PC-3 (cell line): ENCODE results near the gene ADCY10. TPM values are rescaled to one million over a fixed set of nuclear protein-coding genes. Genes with fewer than 3 reads are reported as not detected.

Source experiments
- ATAC-seq: fragments of 200-7000 bp; cut with Tn5 transposase; 2 replicates; pipeline ENCODE4 v1.9.1; 2020; ENCODE audit warnings: mild to moderate bottlenecking, moderate library complexity
- BruUV-seq: library from RNA; stranded (reverse); fragments of 400-500 nt; replicated peaks from 2 replicates; lab custom pipeline; 2021; lab: Mats Ljungman, UMichigan
- CTCF ChIA-PET: fragments of 300-600 bp; sonication (Branson Sonifier 250); formaldehyde crosslinking; loops from one replicate; lab custom pipeline; 2022; ENCODE audit warnings: antibody characterized with exemption; lab: Charles Lee
- POLR2A ChIA-PET: fragments of 300-600 bp; sonication (Branson Sonifier 250); formaldehyde crosslinking; loops from one replicate; lab custom pipeline; 2022; ENCODE audit warnings: antibody characterized with exemption; ENCODE audit not compliant: unreplicated experiment; lab: Charles Lee
- DNase-seq: peaks from one replicate; pipeline ENCODE4 v3.0.0-alpha.2; 2015
- H2AFZ ChIP-seq: fragments of 300-600 bp; sonication (generic); 2 replicates; pipeline ENCODE4 v1.6.0; 2016; ENCODE audit warnings: antibody characterized with exemption, low read length
- H3F3A ChIP-seq: fragments of 300-600 bp; sonication (generic); one replicate; pipeline ENCODE4 v1.6.0; 2017; ENCODE audit warnings: antibody characterized with exemption, low read length, control low read depth, mild to moderate bottlenecking; ENCODE audit not compliant: unreplicated experiment
- H3K27ac ChIP-seq: fragments of 300-600 bp; sonication (generic); 2 replicates; pipeline ENCODE4 v1.5.1; 2016; ENCODE audit warnings: mild to moderate bottlenecking, low read length
- H3K27me3 ChIP-seq: fragments of 300-600 bp; sonication (generic); 2 replicates; pipeline ENCODE4 v1.6.1; 2016; ENCODE audit warnings: low read length, mixed read lengths
- H3K36me3 ChIP-seq: fragments of 300-600 bp; sonication (generic); 2 replicates; pipeline ENCODE4 v1.6.1; 2016; ENCODE audit warnings: low read depth, mixed run types, low read length, mixed read lengths
- H3K4me1 ChIP-seq: fragments of 300-600 bp; sonication (generic); 2 replicates; pipeline ENCODE4 v1.5.1; 2016; ENCODE audit warnings: low read length; ENCODE audit not compliant: insufficient read depth
- H3K4me2 ChIP-seq: fragments of 300-600 bp; sonication (generic); 2 replicates; pipeline ENCODE4 v1.6.0; 2016; ENCODE audit warnings: low read length
- H3K4me3 ChIP-seq: fragments of 300-600 bp; sonication (generic); 2 replicates; pipeline ENCODE4 v1.5.1; 2016; ENCODE audit warnings: mild to moderate bottlenecking, low read length, mixed read lengths
- H3K79me2 ChIP-seq: fragments of 300-600 bp; sonication (generic); 2 replicates; pipeline ENCODE4 v1.6.1; 2017; ENCODE audit warnings: low read length, mixed read lengths
- H3K9ac ChIP-seq: fragments of 300-600 bp; sonication (generic); 2 replicates; pipeline ENCODE4 v1.6.0; 2016; ENCODE audit warnings: mild to moderate bottlenecking, low read length
- H3K9me2 ChIP-seq: fragments of 300-600 bp; sonication (generic); replicated peaks from 2 replicates; pipeline ENCODE4 v1.6.1; 2016; ENCODE audit warnings: mixed run types, low read length, mixed read lengths
- H3K9me3 ChIP-seq: fragments of 300-600 bp; sonication (generic); 2 replicates; pipeline ENCODE4 v1.6.1; 2016; ENCODE audit warnings: low read length, mixed read lengths
- H4K20me1 ChIP-seq: fragments of 300-600 bp; sonication (generic); 2 replicates; pipeline ENCODE4 v1.6.1; 2016; ENCODE audit warnings: low read length, mixed read lengths
- CTCF ChIP-seq: fragments of 300-600 bp; sonication (generic); conservative IDR thresholded peaks from 2 replicates; pipeline ENCODE4 v1.5.1; 2017; ENCODE audit warnings: antibody characterized with exemption, low read depth, mild to moderate bottlenecking, low read length
- EZH2 ChIP-seq: fragments of 300-600 bp; sonication (generic); IDR thresholded peaks from one replicate; pipeline ENCODE4 v1.6.1; 2017; ENCODE audit warnings: antibody characterized with exemption, mild to moderate bottlenecking, low read length; ENCODE audit not compliant: unreplicated experiment
- EZH2phosphoT487 ChIP-seq: fragments of 300-600 bp; sonication (generic); IDR thresholded peaks from 2 replicates; pipeline ENCODE4 v1.6.1; 2018; ENCODE audit warnings: mild to moderate bottlenecking, antibody characterized with exemption, low read length, borderline replicate concordance
- intact Hi-C: fragments of 100-400 bp; cut with micrococcal nuclease; formaldehyde crosslinking; loops from 2 replicates; pipeline ENCODE4 v1.9.0; 2023
- total RNA-seq: library from RNA; depleted of rRNA; stranded (reverse); fragments of >200 nt; gene quantifications from 2 replicates; pipeline ENCODE4 v1.2.3, GENCODE V29; 2014

ADCY10 gene
- total RNA-seq, 1 experiment from 2014 or later, result not detected

- CTCF ChIA-PET, result no interaction called here
- BruUV-seq, result no TSS peak
- no peak for ATAC-seq
Measured at GRCh38 chr1:167916766-167917511, 3.0 kb upstream of the ADCY10 start.

GRCh38 chr1:167915569-167915968 is 1.6 kb upstream of the ADCY10 start:
- Histone ChIP-seq H3K36me3 (0 out of 2 replicates have a peak, but pooled peaks cover 3% of the 10 kb centered on the region), H3K9ac (no peak overlapping the region), H3K27me3 (no peaks in the 10 kb centered on the region), H3K27ac (no peak overlapping the region), H3K79me2 (no peaks in the 10 kb centered on the region), H3K9me3 (no peaks in the 10 kb centered on the region), H2AFZ (no peak overlapping the region), H3K9me2 (no peaks in the 10 kb centered on the region), H3K4me1 (no peaks in the 10 kb centered on the region), H4K20me1 (no peaks in the 10 kb centered on the region), H3K4me2 (no peak overlapping the region), H3F3A (no peaks in the 10 kb centered on the region), H3K4me3 (no peak overlapping the region)
- no TSS peak for BruUV-seq
- POLR2A ChIA-PET, result no interaction called here
- CTCF ChIA-PET, result no interaction called here
- ATAC-seq, result no peak
- intact Hi-C loops, result no loop called here
- no peak for DNase-seq
- TF ChIP-seq EZH2phosphoT487 (no peak), CTCF (no peak), EZH2 (no peak)

More at GRCh38 chr1:167916766-167917511, 3.0 kb upstream of the ADCY10 start:
- H3K9ac ChIP-seq, result no peak overlapping the region
- peaks cover 2% of the 10 kb centered on the region for H3K4me1 ChIP-seq
- POLR2A ChIA-PET, result no interaction called here
- no peaks in the 10 kb centered on the region for H3F3A ChIP-seq
- H3K27me3 ChIP-seq, result no peaks in the 10 kb centered on the region
- no peaks in the 10 kb centered on the region for H3K9me3 ChIP-seq
- no peak overlapping the region for H3K4me3 ChIP-seq
- no peak for DNase-seq
- no peak overlapping the region for H3K4me2 ChIP-seq
- H2AFZ ChIP-seq, result no peak overlapping the region
- 0 out of 2 replicates have a peak, but pooled peaks cover 3% of the 10 kb centered on the region for H3K36me3 ChIP-seq
- no peaks in the 10 kb centered on the region for H4K20me1 ChIP-seq
- H3K79me2 ChIP-seq, result no peaks in the 10 kb centered on the region
- intact Hi-C loops, result no loop called here
- H3K27ac ChIP-seq, result no peak overlapping the region
- no peaks in the 10 kb centered on the region for H3K9me2 ChIP-seq
- no peak for TF ChIP-seq CTCF
- TF ChIP-seq EZH2phosphoT487, result no peak
- TF ChIP-seq EZH2, result no peak

- Histone ChIP-seq H3K9me2 (no peaks in the 10 kb centered on the region), H4K20me1 (no peaks in the 10 kb centered on the region), H3F3A (no peaks in the 10 kb centered on the region), H3K4me2 (no peak overlapping the region), H3K9me3 (peaks cover 7% of the 10 kb centered on the region; the same call in 1 of the 2 replicates), H3K9ac (no peak overlapping the region), H3K27me3 (no peaks in the 10 kb centered on the region), H3K36me3 (no peaks in the 10 kb centered on the region), H2AFZ (no peak overlapping the region), H3K4me3 (no peak overlapping the region), H3K79me2 (no peaks in the 10 kb centered on the region), H3K27ac (no peak overlapping the region), H3K4me1 (no peaks in the 10 kb centered on the region)
- TF ChIP-seq CTCF, result no peak
- TF ChIP-seq EZH2phosphoT487, result no peak
- no peak for TF ChIP-seq EZH2
- no TSS peak for BruUV-seq
- ChIA-PET POLR2A (interaction anchor here (0.8 kb wide), 1 partner anchor 324 kb away, joined by 3 read pairs; no protein-coding TSS in a partner anchor), CTCF (no interaction called here)
- DNase-seq (no peak), ATAC-seq (no peak)
- intact Hi-C loops, result no loop called here
Measured at GRCh38 chr1:167912294-167912693, 1.6 kb downstream of the ADCY10 start.
